Right forelimb (tissue), 1 donor: ENCODE results near the gene PARD3.
"Not testable (repeated sequence)": the region's sequence is repeated elsewhere in the genome, so short reads cannot be mapped to it uniquely, and the experiment has no call there.

ENCODE experiments used
- DNase-seq: peaks from one replicate; pipeline ENCODE4 v3.0.0-alpha.2; 2018

Gene PARD3

GRCh38 chr10:34644815-34645214 lies 170.3 kb downstream of the PARD3 start:
- not testable (repeated sequence) for DNase-seq

- no peak for DNase-seq
Measured at GRCh38 chr10:34644224-34644623, 170.9 kb downstream of the PARD3 start.

DNA sequence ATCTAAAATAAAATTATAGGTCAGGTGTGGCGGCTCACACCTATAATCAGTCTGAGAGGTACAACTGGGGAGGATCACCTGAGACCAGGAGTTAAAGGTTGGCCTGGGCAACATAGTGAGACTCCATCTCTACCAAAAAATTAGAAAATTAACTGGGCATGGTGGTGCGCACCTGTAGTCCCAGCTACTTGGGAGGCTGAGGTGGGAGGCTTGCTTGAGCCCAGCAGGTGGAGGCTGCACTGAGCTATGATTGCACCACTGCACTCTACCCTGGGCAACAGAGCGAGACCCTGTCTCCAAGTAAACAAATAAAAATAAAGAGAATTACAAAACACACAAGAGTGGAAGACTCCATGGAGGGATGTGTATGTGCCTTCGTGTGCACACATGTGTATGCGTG lies 171.5 kb downstream of the PARD3 start:
- no peak for DNase-seq

GRCh38 chr10:34641913-34642558 lies 173.1 kb downstream of the PARD3 start:
- no peak for DNase-seq

- no peak for DNase-seq
Measured at GRCh38 chr10:34641147-34641912, 173.8 kb downstream of the PARD3 start.

GRCh38 chr10:34638406-34639054 lies 176.6 kb downstream of the PARD3 start:
- DNase-seq = peak; percentile 89

GRCh38 chr10:34637418-34637911 lies 177.6 kb downstream of the PARD3 start:
- peak; percentile 87 for DNase-seq

DNA sequence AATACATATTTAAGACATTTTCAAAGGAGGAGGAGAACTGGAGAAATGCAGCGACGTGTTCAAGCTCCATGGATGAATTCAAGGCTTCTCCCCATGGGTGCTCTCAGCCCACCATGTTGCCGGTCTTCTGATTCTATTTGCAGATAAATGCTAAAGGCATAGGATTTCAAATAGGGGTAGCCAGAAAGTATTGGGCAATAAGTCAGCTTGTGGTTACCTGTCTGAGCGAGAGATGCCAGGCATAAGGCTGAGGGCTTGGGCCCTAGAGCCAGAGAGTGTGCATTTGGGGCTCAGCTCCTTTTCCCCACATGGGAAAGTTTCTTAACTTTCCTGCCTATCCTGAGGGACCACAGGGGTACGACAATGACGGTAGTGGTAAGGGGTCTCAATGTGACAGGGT lies 180.0 kb downstream of the PARD3 start:
- DNase-seq = no peak

GRCh38 chr10:34633374-34633773 lies 181.7 kb downstream of the PARD3 start:
- DNase-seq = no peak

DNA sequence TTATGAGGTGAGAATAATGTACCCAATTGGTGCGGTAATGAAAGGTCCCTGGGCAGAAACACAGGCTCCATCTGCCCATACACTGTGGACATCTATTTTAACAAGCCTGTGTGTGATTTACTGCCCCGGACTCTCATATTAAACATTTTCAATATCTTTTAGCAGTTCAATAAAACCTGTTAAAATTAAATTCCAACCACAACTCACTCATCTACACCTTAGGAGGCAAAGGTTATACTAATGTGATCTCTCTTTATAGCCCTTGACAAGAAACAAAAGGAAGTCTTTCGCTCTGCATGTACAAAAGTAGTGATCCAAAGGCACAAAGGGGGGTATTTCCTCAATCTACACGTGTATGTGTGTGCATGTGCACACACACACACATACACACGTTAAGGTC lies 186.0 kb downstream of the PARD3 start:
- DNase-seq = no peak

GRCh38 chr10:34628174-34628796 lies 186.8 kb downstream of the PARD3 start:
- no peak for DNase-seq

DNA sequence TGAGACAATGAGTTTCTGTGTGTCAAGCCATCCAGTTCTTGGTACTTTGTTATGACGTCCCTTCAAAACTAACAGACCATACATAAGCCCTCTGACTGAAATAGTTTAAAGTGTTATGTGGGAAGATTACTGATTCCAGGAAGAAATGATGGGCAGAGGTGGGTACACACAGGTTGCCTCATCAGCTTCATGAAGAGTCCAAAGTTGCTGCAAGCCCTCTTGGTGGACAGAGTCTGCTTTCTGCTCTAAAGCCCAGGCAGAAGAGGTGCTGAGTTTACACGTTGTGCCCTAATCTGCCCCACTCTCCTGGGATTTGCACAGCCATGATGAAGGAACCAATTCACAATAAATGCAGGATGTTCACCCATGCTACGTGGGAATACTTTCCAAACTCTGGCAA lies 187.4 kb downstream of the PARD3 start:
- DNase-seq = no peak

DNA sequence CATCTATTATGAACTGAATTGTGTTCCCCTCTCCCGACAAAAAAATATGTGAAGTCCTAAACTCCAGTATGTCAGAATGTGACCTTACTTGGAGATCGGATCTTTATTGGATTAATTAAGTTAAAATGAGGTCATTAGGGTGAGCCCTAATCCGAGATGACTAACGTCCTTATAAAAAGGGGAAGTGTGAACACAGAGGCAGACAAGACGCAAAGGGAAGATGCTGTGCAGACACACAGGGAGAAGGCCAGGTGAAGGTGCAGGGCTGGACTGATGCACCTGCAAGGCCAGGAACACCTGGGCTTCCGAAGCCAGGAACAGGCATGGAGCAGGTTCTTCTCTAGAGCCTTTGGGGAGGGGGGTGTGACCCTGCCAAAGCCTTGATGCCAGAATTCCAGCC lies 187.8 kb downstream of the PARD3 start:
- no peak for DNase-seq

GRCh38 chr10:34626158-34626880 lies 188.8 kb downstream of the PARD3 start:
- DNase-seq = no peak

DNA sequence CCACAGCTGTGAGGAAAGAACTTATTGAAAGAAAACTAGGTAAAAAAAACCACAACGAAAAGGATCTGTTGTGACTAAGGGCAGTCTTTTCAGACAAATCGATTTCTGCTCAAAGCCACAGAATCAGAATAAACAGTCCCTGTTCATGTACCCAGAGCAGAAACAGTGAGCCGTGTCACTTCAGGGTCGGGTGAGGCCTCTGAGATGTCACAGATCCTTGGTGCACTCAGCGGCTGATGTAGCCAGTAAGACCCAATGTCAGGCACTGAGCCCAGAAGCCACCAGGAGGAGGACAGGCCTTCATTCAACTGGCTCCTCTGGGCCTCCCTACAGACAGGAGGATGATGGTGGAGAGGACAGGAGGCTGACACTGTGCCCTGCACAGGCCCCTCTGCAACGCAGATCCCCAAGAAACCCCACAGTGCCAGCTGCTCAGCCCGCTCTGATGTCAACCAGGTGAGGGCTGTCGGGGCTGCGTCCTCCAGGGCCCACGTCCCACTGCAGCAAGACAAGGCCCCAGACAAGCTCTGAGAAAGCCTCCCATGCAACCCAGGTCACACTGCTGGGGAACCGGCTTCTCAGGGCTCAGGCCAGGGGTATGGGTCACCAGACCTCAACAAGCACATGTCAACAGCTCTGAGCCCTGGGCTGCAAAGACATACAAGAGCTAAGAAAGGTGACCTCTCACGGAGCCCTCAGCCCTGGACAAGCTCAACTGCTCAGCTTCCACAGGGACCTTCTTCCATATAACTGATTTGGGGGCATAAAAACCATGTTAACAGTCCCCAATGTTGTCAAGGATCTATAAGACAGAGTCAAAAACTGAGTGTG lies 190.6 kb downstream of the PARD3 start:
- no peak for DNase-seq

- DNase-seq = no peak
Measured at GRCh38 chr10:34622945-34623344, 192.2 kb downstream of the PARD3 start.

DNA sequence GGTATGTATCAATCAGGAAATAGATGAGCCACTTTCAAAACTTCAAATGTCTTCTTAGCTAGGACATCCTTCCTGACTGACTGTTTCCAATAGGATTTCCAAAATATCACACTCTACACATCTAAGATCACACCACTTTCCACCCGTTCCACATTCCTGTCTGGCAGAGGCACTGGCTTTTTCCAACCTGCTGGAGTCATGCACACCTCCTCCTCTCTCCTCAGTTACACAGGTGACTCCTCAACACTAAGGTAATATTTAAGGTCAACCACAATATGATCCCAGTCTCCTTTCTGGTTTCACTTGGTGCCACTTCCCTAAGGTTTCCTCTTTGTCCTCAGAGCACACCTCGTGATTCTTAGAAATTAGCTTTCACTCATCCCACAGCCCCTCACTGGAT lies 196.5 kb downstream of the PARD3 start:
- DNase-seq = no peak

GRCh38 chr10:34615770-34616169 lies 199.3 kb downstream of the PARD3 start:
- no peak for DNase-seq

GRCh38 chr10:34613491-34613890 lies 201.6 kb downstream of the PARD3 start:
- no peak for DNase-seq

- DNase-seq = no peak
Measured at GRCh38 chr10:34612938-34613337, 202.2 kb downstream of the PARD3 start.

- no peak for DNase-seq
Measured at GRCh38 chr10:34612446-34612845, 202.7 kb downstream of the PARD3 start.
